Kidney epithelial cell (primary cell): ENCODE data around the gene FGFR1OP2. TPM values are rescaled to one million over a fixed set of nuclear protein-coding genes. Genes with fewer than 3 reads are reported as not detected.

Source experiments
- DNase-seq: peaks from one replicate; pipeline ENCODE4 v3.0.0-alpha.2; 2010; ENCODE audit warnings: low read depth
- H3K27me3 ChIP-seq: 2 replicates; pipeline ENCODE4 v1.6.0; 2011; ENCODE audit warnings: low read length; ENCODE audit not compliant: control insufficient read depth, insufficient read depth
- H3K36me3 ChIP-seq: 2 replicates; pipeline ENCODE4 v1.5.1; 2011; ENCODE audit warnings: low read length; ENCODE audit not compliant: control insufficient read depth, insufficient read depth
- H3K4me3 ChIP-seq: 2 replicates; pipeline ENCODE4 v1.5.1; 2011; ENCODE audit warnings: low read depth, mild to moderate bottlenecking, control low read depth, low read length
- CTCF ChIP-seq: IDR thresholded peaks from 2 replicates; pipeline ENCODE4 v1.5.1; 2011; ENCODE audit warnings: mild to moderate bottlenecking, moderate library complexity, low read length, control low read depth, inconsistent platforms; ENCODE audit not compliant: insufficient read depth, poor library complexity, severe bottlenecking
- total RNA-seq: library from RNA; depleted of rRNA; stranded (reverse); fragments of >200 nt; gene quantifications from 2 replicates; pipeline ENCODE4 v1.2.3, GENCODE V29; 2015

The FGFR1OP2 gene
- total RNA-seq, 1 donor from 2014 or later, result 27.6 TPM

- DNase-seq, result no peak
- no peak for TF ChIP-seq CTCF
- Histone ChIP-seq H3K4me3 (no peak overlapping the region), H3K27me3 (no peaks in the 10 kb centered on the region), H3K36me3 (no peaks in the 10 kb centered on the region)
Observed at GRCh38 chr12:26997003-26997402, 58.7 kb downstream of the FGFR1OP2 start.

DNA sequence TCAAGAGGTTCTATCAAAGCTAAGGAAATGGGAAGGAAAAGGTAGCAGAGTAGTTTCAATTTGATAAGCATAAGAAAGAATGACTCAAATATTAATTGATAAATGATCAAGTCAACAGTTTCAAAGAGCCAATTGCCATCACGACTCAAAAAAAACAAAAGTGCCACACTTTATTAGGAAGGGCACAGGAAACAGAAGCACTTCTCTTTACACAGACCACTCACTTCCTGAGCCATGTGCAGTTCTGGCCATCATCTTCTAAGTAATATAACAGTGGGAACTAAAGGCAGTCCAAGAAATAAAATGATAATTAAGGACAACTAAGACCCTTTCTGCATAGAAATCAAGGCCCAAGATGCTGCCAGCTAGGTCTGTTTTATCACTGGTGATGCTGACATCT is 62.7 kb downstream of the FGFR1OP2 start:
- no peak for DNase-seq
- Histone ChIP-seq H3K4me3 (no peak overlapping the region), H3K27me3 (no peaks in the 10 kb centered on the region), H3K36me3 (no peaks in the 10 kb centered on the region)
- no peak for TF ChIP-seq CTCF

DNA sequence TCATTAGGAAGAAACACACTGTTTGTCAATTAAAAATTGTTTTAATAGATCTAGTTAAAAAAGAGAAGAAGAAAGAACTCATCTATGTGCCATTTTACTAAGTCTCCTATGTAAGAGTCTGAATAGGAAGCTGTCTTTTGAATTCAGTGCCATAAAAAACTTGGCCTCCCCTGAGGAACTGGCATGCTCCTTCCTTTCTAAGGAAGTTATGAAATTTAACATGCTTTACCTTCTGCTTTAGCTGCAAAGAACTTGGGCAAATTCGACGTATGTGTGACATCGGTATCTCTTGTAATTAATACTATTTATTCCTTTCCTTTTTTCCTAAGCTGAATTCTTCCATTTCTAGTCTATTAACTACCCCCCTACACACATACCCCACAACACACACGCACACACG is 63.4 kb downstream of the FGFR1OP2 start:
- DNase-seq, result no peak
- Histone ChIP-seq H3K36me3 (no peaks in the 10 kb centered on the region), H3K27me3 (no peaks in the 10 kb centered on the region), H3K4me3 (no peak overlapping the region)
- TF ChIP-seq CTCF, result no peak

DNA sequence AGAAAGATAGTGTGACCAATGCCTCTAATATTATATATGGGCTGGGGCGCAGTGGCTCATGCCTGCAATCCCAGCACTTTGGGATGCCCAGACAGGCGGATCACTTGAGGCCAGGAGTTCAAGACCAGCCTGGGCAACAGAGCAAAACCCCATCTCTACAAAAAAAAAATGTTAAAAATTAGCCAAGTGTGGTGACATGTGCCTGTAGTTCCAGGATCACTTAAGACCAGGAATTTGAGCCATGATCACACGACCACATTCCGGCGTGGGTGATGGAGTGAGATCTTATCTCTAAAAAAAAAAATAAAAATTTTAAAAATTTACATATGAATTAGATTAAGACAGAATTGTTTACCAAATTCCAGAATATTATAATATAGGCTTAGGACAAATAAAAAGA is 63.9 kb downstream of the FGFR1OP2 start:
- TF ChIP-seq CTCF, result no peak
- no peaks in the 10 kb centered on the region for H3K36me3 ChIP-seq

DNA sequence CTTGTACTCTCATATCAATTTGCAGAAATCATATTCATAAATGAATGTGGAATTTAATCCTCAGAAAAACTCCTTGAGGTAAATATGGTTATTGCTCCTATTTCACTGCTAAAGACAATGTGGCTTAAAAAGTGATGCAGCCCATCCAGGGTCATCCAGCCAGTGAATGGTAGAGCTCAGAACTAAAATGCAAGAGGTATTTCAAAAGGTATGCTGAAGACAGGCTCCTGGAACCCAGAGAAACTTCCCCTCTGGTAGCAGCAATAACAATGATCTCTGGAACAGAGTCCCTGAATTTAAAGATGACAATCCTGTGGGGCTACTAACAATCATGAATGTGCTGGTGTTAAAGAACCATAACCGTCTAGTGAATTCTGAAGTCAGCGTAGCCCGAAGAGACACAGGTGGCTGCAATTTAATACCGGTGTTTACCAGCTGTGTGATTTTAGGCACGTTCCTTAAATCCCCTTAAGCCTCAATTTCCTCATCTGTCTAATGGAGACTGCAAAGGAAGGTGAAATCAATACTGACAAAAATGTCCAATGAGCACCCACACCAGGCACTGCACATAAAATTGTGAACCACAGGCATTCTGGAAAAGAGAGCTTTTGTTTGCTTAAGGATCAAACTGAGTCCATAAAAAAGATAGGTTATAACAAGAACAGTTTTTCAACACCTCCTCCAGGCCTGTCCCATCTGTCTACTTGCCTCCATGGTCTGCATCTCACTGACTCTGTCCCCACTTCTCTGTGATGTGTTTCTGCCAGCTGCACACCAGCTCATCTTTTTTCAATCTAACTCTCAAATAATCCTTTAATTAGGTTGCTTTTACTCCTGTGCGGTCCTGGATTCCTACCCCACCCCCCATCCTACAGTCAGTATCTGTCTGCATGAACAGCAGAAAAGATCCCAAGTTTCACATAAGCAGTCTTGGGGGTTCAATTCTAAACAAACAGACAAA is 65.4 kb downstream of the FGFR1OP2 start:
- Histone ChIP-seq H3K4me3 (no peak overlapping the region), H3K36me3 (no peaks in the 10 kb centered on the region), H3K27me3 (no peaks in the 10 kb centered on the region)
- no peak for DNase-seq
- TF ChIP-seq CTCF, result no peak

More for the DNA sequence above, 63.9 kb downstream of the FGFR1OP2 start:
- Histone ChIP-seq H3K27me3 (no peaks in the 10 kb centered on the region), H3K4me3 (no peak overlapping the region)
- DNase-seq, result no peak
